HG03571 (cell line): ENCODE results near the gene TRPC1.
"Not testable (repeated sequence)": the region's sequence is repeated elsewhere in the genome, so short reads cannot be mapped to it uniquely, and the experiment has no call there.

ENCODE experiments used
- ATAC-seq: cut with Tn5 transposase; IDR thresholded peaks from one replicate; pipeline ENCODE4 v1.9.1; 2021; ENCODE audit not compliant: unreplicated experiment

TRPC1 gene

GRCh38 chr3:142723968-142724681 is at the start of gene TRPC1:
Gene TRPC1, plus strand, starts transcription at chr3:142724034. Its CDS starts 526 bp downstream, at chr3:142724560.
- peak; percentile 95 for ATAC-seq

DNA sequence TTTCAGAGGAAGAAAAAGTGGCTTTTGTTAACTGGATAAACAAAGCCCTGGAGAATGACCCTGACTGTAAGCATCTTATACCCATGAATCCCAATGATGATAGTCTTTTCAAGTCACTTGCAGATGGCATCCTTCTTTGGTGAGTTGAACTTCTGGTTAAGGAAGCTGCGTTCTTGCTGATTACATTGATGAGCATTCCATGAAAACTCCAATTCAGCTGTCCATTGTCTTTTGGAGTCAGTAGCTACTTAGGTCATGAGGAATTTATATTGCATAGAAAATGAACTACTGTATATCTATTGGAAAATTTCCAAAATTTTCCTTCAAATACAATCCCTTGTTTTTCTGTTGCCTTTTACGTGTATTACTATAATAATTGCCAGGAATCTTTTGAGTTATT is 47.7 kb upstream of the TRPC1 start:
- no peak for ATAC-seq

DNA sequence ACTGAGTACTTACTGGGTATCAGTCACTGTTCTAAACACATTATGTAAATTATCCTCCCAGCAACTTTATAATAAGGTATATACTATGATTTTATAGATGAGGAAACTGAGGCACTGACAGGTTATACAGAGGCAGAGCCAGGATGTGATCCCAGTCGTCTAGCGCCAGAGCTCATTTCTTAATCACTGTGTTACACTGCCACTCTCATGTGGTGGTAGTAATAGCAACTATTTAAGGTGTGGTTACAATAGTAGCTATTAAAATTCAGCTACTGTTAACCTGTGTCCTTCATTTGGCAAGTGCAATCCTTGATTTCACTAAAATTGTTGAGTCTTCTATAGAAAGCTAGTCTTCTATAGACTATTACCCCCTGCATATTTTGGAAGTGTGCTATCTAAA is 43.1 kb upstream of the TRPC1 start:
- no peak for ATAC-seq

DNA sequence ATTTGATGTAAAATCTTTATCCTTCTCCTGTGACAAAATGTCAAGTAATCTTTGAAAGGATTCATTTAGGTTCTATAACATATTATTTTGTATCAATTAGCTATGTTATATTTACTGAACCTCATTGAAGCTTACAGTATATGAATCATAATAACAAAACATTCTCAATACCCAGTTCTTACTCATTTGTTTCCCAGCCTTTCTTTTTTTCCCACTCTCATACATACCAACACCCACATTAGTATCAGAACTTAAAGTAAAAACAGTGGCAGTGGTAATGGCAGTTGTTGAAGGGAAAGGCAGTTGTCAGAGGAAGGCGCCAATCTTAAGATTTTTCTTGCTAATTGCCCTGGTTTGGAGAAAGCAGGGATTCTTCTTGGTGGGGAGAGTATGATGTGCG is 33.2 kb upstream of the TRPC1 start:
- ATAC-seq, result no peak

DNA sequence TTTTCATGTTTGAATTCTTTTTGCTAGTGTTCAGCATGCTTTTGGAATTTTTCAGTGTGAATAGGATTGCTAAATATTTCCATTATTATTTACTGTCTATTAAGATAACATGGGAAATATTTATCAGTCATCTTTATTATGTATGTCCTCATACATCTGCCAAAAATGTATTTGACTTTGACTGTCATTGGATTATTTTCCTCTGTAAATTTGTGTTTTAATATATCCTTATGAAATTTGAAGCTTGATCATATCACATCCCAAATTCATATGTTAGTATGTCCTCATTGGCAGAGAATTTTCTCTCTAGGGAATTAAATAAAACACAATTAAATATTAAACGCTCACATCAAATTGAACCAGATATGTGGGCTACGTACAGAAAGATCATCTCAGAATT is 32.3 kb upstream of the TRPC1 start:
- no peak for ATAC-seq

DNA sequence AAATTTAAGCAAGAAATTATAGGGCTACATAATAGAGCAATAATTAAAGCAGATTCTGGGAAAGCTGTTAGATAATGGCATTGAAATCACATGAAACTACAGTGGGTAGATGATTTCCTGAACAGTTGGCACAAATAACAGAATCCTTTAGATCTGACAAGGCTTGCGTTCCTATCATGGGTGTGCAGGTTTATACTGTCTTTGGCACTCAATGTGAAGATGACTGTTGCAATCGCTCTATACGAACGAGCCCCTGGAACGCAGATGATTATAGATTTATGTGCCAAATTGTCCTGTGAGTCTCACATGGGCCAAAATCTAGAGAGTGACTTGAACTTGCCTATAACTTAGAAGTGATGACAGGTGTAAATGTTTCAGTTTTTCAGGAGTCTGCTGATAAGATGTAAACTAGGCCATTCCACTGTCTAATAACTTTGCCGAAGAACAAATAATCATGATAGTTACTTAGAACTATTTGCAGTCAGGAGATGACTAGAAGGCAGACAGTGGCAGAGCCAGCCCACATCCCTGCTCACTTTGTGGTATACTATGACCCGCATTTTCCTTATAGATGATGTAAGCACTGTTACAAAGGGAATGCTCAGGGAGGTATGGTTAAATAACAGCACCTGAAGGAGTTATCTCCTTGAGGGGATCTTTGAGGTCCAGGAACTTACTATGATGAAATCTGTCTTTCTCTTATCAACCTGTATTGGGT is 30.5 kb upstream of the TRPC1 start:
- ATAC-seq, result no peak

DNA sequence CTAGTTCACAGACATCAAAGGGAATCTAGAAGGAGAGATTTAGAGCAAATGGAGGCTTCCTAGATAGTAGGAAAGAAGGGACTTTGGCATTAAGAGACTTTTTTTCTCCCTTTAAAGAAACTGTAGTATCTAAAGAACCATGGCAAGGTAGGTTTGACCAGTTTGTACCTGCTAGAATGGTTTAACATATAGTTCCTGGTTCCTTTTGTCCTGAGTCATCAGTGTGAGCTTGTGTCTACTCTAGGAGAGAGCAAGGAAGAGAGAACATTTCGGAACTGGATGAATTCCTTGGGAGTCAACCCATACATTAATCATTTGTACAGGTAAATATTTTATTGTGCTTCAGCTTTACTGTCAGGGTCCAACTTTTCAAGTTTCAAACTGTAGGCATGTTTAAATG is 29.6 kb upstream of the TRPC1 start:
- ATAC-seq, result no peak

DNA sequence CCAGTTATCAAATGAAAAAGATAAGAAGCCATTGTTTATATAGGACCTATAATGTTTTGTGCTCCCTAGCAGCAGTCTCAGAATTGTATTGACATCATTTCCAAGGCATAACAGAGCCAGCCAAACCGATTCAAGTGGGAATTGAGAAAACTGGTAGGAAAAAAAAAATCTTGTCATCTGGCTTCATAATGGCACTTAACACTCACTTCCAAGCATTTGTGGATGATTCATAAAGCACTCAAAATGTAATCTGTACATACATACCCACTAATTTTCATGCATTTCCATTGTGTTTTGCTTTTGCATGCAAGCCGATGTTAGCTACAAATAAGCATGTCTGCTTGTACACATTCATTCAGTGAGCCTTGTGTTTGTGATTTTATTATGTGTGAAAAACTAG is 18.6 kb upstream of the TRPC1 start:
- no peak for ATAC-seq

DNA sequence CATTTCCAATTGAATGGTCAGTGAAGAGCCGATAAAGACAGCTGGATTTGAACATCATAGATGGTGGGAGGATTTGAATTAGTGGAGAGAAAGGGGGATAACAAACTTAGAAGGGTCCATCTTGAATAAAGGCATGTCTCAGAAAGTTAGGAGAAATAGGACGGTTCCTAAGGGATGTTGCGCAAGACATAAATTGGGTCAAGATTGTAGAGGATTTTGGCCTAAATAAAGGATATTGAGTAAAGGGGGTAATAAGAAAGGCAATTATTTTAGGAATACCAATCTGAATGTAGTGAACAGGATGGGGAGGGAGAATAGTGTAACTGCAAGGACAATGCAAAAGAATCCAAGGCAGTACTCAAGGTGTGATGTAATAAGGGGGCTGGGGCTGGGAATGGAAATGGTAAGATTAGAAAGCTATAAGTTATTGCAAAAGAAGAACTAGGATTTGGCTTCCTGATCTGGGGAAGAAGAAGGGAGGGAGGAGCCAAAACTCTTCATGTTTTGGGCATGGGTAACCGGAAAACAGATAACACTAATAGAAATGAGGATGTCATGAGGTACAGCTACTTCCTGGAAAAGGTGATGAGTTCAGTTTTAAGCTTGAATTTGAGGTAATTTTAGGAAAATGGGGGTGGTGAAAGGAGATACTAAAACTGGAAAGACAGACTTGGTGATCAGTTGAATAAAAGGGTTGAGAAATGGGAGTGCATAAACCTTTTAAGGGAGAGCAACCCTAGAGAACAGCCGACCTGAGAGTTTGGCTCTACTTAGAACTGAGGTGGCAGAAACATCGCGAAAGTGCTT is 17.3 kb upstream of the TRPC1 start:
- no peak for ATAC-seq

DNA sequence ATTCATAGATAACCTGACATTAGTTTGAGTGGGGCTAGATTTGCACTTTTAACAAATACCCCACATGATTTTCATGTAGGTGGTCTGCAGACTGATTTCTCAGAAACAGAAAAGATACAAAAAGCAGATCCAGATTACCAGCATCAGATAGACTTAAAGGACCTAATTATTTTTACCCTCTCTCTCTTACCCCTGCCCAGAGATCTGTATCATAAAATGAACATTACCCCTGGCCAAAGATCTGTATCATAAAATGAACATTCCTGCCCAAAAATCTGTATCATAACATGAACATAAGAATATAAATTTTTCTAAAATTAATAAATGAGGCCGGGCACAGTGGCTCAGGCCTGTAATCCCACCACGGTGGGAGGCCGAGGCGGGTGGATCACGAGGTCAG is 14.6 kb upstream of the TRPC1 start:
- ATAC-seq, result no peak

DNA sequence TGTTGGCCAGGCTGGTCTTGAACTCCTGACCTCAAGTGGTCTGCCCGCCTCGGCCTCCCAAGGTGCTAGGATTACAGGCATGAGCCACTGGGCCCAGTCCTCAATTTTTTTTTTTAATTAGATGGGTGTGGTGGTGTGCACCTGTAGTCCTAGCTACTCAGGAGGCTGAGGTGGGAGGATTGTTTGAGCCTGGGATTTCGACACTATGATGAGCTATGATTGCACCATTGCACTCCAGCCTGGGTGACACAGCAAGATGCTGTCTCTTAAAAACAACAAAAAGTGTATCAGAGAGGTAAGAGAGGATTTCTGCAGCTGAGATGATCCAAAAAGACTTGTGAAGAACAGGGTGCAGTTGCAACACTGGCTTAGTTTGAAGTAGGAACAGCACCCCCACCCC is 9.0 kb upstream of the TRPC1 start:
- ATAC-seq, result not testable (repeated sequence)

- no peak for ATAC-seq
Measured at GRCh38 chr3:142716102-142716501, 7.7 kb upstream of the TRPC1 start.

DNA sequence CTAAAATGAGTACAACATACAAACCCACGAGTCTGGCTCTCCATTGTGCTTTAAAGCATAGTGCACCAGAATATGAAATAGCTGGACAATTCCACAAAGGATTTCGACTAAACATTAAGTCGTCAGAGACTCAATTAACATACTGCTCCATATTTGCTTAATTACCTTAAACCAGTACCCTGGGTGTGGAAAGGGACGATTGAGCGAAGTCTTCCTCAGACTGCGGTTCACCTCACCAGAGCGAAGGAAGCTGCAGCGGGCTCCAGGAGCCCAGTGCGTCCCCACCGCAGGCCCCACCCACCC is 218 bp upstream of the TRPC1 start:
- no peak for ATAC-seq

DNA sequence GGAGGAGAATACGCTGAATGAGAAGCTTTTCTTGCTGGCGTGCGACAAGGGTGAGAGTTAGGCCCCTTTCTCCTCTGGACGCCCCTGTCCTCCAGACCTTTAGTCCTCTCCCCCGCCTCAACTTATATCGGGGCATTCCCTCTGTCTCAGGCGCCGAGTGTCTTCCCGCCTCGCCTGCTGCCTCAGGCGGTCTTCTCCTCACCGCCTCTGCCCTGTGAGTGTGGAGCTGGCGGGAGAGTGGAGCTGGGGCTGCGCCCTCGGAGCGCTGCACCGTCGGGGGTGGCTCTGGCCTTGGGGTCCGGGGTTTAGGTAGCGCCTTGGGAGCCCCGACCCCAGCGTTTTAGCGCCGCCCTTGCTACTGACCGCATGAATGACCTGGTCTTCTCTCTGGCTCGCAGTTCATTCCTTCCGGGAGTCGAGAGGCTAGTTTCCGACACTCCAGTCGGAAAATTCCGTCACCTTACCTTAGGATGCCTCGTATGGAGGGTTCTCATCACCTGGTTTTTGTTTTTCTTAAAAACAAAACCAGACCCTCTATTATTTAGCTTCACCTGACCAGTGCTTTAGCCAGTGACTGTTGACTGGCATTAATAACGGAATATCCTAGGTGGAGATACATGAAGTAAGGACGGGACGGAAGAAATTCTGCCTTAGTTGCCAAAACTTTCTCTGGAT is 985 bp downstream of the TRPC1 start:
- peak; percentile 23 for ATAC-seq

DNA sequence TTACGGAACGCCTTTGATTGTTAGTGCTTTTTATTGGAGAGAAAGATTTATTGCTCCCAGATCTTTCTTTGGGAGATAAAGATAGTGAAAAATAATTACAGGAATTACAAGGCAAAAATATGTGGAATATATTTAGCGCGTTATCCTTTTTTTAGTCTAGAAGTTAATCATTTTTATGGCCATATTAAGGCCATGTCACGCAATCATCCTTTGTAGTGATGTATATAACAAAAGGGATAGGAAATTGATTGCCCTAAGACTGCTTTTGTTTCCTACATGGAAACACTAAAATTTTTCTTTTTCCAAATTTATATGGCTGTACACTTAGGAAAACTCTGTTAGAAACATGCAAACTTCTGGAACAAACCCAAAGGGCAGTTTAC is 1.5 kb downstream of the TRPC1 start:
- ATAC-seq, result no peak

- no peak for ATAC-seq
Measured at GRCh38 chr3:142726017-142726416, 2.2 kb downstream of the TRPC1 start.

- ATAC-seq, result no peak
Measured at GRCh38 chr3:142732066-142732465, 8.2 kb downstream of the TRPC1 start.

DNA sequence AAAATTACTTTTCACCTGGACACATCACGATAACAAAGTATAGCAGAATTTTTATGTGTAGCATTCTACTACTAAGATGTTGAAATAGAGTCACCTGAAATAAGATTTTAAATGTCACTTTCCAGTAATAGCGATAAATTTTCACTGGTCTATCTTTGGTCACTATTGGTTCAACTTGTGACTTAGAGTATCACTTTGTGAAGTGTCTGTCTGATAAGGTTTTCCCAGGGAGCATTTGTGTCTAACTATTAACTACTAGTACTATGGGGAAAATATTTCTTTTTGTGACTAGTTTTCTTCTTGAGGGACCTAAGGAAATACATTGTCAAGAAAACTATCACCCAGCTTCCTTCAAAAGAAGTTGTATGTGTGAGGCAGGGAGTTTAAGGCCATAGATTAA is 11.0 kb downstream of the TRPC1 start:
- ATAC-seq, result no peak

- ATAC-seq, result no peak
Measured at GRCh38 chr3:142735462-142735861, 11.6 kb downstream of the TRPC1 start.

DNA sequence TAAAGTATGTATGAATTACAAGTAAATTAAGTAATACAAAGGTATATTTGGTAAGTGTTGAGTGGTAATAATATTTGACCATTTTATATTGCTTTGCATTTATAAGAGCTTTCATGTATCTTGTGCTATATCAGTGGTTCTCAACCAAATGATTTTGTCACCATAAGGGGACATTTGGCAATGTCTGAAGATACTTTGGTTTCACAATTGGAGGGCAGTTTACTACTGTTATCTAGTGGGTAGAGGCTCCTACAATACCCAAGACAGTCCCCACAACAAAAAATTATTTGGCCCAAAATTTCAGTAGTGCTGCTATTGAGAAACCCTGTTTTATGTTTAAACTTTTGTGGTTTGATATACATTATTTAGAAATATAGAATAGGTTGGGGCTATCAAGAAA is 14.6 kb downstream of the TRPC1 start:
- ATAC-seq, result no peak

- ATAC-seq, result no peak
Measured at GRCh38 chr3:142746646-142747045, 22.8 kb downstream of the TRPC1 start.

GRCh38 chr3:142750531-142750930 is 26.7 kb downstream of the TRPC1 start:
- ATAC-seq, result not testable (repeated sequence)
